GM12801 (cell line): ENCODE results near the gene HMOX2.

ENCODE experiments used
- TF ChIP-seq, protein P1 (sequence below): IDR thresholded peaks from one replicate; pipeline ENCODE4 v1.5.1; 2011; ENCODE audit warnings: control low read depth; ENCODE audit not compliant: insufficient read length; ENCODE audit errors: extremely low read depth

Gene HMOX2, protein sequence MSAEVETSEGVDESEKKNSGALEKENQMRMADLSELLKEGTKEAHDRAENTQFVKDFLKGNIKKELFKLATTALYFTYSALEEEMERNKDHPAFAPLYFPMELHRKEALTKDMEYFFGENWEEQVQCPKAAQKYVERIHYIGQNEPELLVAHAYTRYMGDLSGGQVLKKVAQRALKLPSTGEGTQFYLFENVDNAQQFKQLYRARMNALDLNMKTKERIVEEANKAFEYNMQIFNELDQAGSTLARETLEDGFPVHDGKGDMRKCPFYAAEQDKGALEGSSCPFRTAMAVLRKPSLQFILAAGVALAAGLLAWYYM

DNA sequence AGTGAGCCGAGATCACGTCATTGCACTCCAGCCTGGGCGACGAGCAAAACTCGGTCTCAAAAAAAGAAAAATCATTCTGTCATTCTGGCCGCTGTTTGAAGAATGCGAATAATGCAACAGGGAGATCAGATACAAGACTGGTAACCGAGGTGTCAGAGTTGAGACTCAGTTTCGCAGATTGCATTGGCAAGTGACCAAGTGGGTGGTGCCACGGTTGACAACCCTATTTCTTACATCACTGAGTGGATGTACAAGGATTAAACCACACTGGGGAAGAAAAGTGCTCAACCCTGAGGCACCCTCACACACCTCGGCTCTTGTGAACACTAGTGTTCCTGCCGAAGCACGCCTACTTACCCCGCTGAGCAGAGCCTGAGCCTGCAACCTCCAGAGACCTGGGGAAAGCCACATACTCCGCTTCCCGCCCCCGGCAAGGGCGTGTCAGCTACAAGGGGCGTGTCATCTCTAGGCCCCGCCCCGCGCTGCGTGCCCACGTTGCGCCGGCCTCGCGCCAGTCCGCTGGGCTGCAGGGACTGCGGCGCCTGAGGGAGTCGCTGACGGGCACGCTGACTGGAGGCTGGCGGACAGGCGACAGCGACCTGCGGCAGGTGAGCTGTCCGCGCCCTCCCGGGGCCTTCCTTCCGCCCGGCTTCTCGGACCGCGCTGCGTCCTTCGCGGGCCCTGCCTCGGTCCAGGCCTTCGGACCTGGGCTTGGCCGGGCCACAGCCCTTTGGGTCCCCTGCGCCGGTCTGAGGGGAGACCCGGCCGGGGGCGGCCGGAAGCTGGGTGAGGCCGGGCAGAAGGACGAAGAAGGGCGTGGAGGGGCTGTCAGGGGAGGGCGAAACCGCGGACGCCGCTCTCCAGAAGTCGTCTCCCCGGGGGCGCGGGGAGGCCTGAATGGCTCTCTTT is at the start of gene HMOX2:
Gene HMOX2, plus strand, starts transcription at position 519 of the 909 bp plus-strand sequence. CDS start 29,127 bp downstream, outside the sequence.
- TF ChIP-seq, protein P1, sequence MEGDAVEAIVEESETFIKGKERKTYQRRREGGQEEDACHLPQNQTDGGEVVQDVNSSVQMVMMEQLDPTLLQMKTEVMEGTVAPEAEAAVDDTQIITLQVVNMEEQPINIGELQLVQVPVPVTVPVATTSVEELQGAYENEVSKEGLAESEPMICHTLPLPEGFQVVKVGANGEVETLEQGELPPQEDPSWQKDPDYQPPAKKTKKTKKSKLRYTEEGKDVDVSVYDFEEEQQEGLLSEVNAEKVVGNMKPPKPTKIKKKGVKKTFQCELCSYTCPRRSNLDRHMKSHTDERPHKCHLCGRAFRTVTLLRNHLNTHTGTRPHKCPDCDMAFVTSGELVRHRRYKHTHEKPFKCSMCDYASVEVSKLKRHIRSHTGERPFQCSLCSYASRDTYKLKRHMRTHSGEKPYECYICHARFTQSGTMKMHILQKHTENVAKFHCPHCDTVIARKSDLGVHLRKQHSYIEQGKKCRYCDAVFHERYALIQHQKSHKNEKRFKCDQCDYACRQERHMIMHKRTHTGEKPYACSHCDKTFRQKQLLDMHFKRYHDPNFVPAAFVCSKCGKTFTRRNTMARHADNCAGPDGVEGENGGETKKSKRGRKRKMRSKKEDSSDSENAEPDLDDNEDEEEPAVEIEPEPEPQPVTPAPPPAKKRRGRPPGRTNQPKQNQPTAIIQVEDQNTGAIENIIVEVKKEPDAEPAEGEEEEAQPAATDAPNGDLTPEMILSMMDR = no peak

DNA sequence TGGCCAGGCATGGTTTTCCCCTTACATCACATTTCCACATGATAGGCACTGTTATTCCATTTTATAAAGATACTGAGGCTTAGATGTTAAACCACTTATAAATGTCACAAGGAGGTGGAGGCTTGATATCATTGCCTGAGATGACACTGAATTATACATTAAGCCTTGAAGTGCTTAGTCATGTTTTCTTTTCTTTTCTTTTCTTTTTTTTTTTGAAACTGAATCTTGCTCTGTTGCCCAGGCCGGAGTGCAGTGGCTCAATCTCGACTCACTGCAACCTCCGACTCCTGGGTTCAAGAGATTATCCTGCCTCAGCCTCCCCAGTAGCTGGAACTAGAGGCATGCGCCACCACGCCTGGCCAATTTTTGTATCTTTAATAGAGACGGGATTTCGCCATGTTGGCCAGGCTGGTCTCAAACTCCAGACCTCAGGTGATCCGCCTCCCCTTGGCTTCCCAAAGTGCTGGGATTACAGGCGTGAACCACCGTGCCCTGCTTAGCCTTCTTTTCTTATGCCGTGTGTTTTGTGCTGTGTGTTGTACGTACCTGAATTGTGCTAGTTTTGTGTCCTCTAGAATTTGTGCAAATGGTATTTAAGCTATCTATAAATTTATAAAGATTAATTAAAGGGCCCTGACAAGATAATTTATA is 49.4 kb upstream of the HMOX2 start:
- TF ChIP-seq, protein P1 = no peak

DNA sequence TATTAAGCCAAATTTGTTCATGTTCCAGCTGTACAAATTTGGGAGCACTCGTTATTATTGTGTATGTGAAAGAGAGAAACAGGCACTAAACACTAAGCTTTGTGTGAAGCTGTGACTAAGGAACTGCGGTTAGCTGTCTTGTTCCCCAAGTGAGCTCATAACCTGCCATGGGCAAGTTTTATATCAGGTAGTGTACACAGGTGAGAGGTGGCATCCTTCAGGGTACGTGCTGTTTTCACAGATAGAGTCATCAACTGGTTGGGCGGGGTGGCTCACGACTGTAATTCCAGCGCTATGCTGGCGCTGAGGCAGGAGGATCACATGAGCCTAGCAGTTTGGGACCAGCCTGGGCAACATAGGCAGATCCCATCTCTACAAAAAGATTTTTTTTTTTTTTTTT is 47.7 kb upstream of the HMOX2 start:
- TF ChIP-seq, protein P1 = no peak

DNA sequence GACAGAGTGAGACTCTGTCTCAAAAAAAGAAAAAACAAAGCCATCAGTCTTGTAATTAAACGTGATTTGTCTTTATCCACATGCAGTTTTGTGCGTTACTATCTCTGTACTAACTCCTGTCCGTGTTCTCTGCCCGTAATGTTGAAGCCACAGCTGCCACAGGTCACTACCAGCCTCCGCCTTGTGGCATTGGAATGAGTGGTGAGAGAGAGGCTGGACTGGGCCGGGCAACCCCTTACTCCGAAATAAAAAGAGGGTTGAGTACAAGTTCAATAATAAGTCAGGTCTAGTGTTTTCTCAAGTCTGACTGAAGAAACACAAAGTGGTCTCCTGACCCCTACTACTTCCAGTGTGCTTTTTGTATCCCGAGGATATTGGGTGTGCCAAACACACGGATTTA is 45.2 kb upstream of the HMOX2 start:
- TF ChIP-seq, protein P1 = no peak

DNA sequence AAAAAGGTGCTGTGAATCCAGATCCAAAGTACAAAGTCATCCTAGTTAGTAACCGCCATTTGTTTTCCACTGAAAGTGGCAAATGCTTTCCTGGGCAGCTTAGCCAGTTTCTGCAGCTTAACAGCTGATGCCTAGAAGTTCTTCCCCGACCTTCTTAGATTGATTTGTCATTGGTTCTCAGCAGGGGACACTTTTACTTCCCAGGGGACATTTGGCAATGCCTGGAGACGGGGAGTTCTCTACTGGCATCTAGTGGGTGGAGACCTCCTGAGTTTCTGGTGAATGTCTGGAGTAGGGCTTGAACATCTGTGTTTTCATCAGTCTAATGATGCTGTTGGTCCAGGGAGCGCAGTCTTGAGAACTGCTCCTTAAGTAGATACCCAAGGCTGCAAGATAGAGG is 43.0 kb upstream of the HMOX2 start:
- TF ChIP-seq, protein P1 = no peak

DNA sequence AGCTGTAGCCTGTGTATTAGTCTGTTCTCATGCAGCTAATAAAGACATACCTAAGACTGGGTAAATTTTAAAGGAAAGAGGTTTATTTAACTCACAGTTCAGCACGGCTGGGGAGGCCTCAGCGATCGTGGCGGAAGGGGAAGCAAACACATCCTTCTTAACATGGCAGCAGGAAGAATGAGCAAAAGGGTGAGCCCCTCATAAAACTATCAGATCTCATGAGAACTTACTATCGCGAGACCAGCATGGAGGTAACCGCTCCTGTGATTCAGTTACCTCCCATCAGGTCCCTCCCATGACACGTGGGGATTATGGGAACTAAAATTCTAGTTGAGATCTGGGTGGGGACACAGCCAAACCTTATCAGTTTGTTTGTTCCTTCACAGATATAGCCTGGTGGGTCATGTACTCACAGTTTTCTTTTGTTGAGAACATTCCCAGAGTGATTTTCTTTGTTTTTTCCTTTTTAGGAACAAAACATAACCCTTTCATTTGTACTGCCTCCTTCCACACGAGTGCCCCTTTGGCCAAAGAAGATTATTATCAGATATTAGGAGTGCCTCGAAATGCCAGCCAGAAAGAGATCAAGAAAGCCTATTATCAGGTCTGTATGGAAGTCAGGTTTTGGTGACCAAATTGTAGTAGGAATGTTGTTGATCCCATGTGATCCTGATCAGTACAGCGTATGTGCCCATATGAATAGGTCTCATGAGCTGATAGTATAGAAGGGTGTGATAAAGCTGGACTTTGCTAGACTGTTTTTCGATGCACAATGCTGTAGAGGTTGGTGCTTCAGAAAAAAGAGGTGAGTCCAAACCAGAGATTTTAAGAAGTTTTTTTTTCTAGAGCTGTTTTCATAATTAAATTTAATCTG is 42.0 kb upstream of the HMOX2 start:
- TF ChIP-seq, protein P1 = no peak
